Ectodermal cell (in vitro differentiated cells): Measurements from ENCODE around the gene ORMDL2.
A peak's percentile ranks its signal among the peaks of the same experiment; 100 is the strongest.
"Not testable (repeated sequence)": the region's sequence is repeated elsewhere in the genome, so short reads cannot be mapped to it uniquely, and the experiment has no call there.

Experiments used
- H3K27ac ChIP-seq: 2 replicates; pipeline ENCODE4 v1.7.0; 2013; ENCODE audit warnings: mild to moderate bottlenecking, low read depth, low read length; ENCODE audit not compliant: insufficient read depth, poor library complexity, severe bottlenecking
- H3K27me3 ChIP-seq: 2 replicates; pipeline ENCODE4 v1.7.0; 2013; ENCODE audit warnings: mild to moderate bottlenecking, low read length; ENCODE audit not compliant: insufficient read depth, control insufficient read depth, poor library complexity, severe bottlenecking
- H3K36me3 ChIP-seq: one replicate; pipeline ENCODE4 v1.7.0; 2013; ENCODE audit warnings: low read length; ENCODE audit not compliant: control insufficient read depth, insufficient read depth
- H3K4me1 ChIP-seq: one replicate; pipeline ENCODE4 v1.7.0; 2013; ENCODE audit warnings: low read length; ENCODE audit not compliant: control insufficient read depth, insufficient read depth
- H3K4me3 ChIP-seq: 2 replicates; pipeline ENCODE4 v1.7.0; 2013; ENCODE audit warnings: low read depth, low read length, control low read depth; ENCODE audit not compliant: insufficient read depth
- H3K9me3 ChIP-seq: 2 replicates; pipeline ENCODE4 v1.7.0; 2013; ENCODE audit warnings: mild to moderate bottlenecking, low read length, moderate library complexity; ENCODE audit not compliant: control insufficient read depth
- WGBS, 2 experiments: methylation state at CpG; one replicate each; pipeline ENCODE4 v1.1.7; 2013; ENCODE audit warnings: missing lambda C conversion rate in 2 of 2; 5-methylcytosine and 5-hydroxymethylcytosine counted together

ORMDL2 gene

GRCh38 chr12:55824726-55825125 lies 6.9 kb downstream of the ORMDL2 start:
- Histone ChIP-seq H3K4me3 (no peak overlapping the region), H3K9me3 (no peaks in the 10 kb centered on the region), H3K4me1 (peaks cover 9% of the 10 kb centered on the region), H3K27ac (no peak overlapping the region), H3K27me3 (no peaks in the 10 kb centered on the region), H3K36me3 (peaks cover 30% of the 10 kb centered on the region)
- WGBS, 2 experiments, result 89 to 92% methylated on average over 5 of the region's 5 CpGs

- Histone ChIP-seq H3K27ac (no peak overlapping the region), H3K4me3 (no peak overlapping the region), H3K27me3 (no peaks in the 10 kb centered on the region), H3K9me3 (no peaks in the 10 kb centered on the region), H3K36me3 (peaks cover 9% of the 10 kb centered on the region), H3K4me1 (peaks cover 12% of the 10 kb centered on the region)
- 94 to 96% methylated on average over 15 of the region's 15 CpGs for WGBS, 2 experiments
These were observed 10.0 kb downstream of the ORMDL2 start for GRCh38 chr12:55827806-55828205.

GRCh38 chr12:55828357-55828756 lies 10.5 kb downstream of the ORMDL2 start:
- H3K4me3 ChIP-seq, result peak overlapping the region; percentile 88
- H3K9me3 ChIP-seq, result no peaks in the 10 kb centered on the region
- H3K27ac ChIP-seq, result no peak overlapping the region
- WGBS, 2 experiments, result 93 to 94% methylated on average over 5 of the region's 5 CpGs
- H3K4me1 ChIP-seq, result peaks cover 12% of the 10 kb centered on the region
- H3K36me3 ChIP-seq, result peaks cover 5% of the 10 kb centered on the region
- H3K27me3 ChIP-seq, result no peaks in the 10 kb centered on the region

DNA sequence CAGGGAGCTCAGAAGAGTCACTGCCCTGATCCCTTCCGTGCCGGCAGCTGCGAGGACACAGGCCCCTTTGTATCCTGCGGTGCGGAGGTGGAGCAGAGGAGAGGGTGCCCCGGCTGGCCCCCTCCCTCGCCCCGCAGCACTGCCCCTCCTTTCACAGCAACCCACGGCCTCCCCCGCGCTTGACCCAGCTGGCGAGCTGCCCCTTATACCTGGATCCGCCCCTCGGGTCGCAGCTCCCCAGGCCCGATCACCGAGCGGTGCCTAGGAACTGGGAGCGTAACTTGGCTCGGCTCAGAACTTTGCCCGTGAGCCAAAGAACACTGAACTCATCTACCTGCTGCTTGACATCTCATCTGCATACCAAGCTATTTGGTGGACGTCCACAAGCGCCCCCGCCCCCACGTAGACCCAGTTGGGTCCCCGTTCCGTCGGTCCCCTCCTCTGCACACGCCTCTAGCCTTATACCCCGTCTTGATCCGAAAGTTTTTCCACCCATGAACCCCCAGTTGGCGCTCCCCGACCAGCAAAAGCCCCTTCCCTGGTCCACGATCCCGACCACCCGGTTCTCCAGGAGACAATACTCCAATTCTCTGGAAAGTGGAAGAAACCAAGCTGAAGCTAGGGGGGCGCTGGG lies 12.2 kb downstream of the ORMDL2 start:
- Histone ChIP-seq H3K27ac (peak overlapping the region; percentile 94), H3K4me3 (peak overlapping the region; percentile 88), H3K4me1 (peaks cover 12% of the 10 kb centered on the region), H3K9me3 (no peaks in the 10 kb centered on the region), H3K36me3 (peaks cover 5% of the 10 kb centered on the region), H3K27me3 (no peaks in the 10 kb centered on the region)
- 0% methylated on average over 37 of the region's 37 CpGs for WGBS, 2 experiments

DNA sequence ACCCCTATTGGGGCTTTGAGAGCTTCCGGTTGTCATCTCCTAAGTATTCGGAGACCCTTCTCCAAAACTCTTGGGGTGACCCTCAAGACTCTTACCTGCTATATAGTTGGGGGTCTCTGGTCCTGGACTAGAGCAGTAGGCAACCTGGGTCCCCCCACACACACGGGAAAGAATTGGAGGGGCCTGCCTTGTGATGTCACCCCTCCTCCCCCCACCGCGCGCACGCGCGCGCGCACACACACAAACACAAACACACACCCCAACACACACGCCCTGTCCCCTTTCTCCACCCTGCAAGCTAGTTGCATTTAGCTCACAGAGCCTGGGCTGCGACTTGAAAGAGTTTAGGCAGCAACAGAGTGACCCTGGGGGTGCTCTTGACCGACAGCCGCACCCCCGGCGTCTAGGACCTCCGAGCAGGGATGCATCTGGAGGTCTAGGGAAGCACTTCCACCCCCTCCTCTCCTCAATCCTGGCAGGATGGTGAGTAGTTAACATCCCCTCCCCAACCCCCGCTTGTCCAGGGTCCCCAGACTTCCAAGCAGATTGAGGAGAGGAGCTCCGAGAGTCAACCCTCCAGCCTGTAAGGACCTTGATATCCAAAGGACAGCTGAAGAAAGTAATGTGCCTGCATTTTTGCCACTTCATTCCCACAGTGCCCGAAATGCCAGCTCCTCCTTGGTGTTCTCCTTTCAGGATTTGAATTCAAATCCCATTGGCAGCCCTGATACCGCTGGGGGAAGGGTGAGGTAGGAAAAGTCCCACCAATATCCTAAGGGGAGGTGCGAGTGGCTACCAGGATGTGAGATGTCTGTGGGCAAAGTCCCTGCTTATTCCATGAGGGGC lies 13.0 kb downstream of the ORMDL2 start:
- H3K4me3 ChIP-seq, result peak overlapping the region; percentile 88
- H3K27ac ChIP-seq, result peak overlapping the region; percentile 94
- no peaks in the 10 kb centered on the region for H3K9me3 ChIP-seq
- H3K27me3 ChIP-seq, result no peaks in the 10 kb centered on the region
- 2 to 3% methylated on average over 23 of the region's 23 CpGs for WGBS, 2 experiments
- peaks cover 12% of the 10 kb centered on the region for H3K4me1 ChIP-seq
- H3K36me3 ChIP-seq, result peaks cover 5% of the 10 kb centered on the region

GRCh38 chr12:55831447-55831815 lies 13.6 kb downstream of the ORMDL2 start:
- H3K4me1 ChIP-seq, result peaks cover 12% of the 10 kb centered on the region
- WGBS, 2 experiments, result 17% methylated on average over 1 of the region's 1 CpG; no CpG with 5 or more reads in 1 of the 2 experiments
- no peaks in the 10 kb centered on the region for H3K9me3 ChIP-seq
- H3K36me3 ChIP-seq, result peaks cover 5% of the 10 kb centered on the region
- peak overlapping the region; percentile 88 for H3K4me3 ChIP-seq
- no peak overlapping the region for H3K27ac ChIP-seq
- H3K27me3 ChIP-seq, result no peaks in the 10 kb centered on the region

DNA sequence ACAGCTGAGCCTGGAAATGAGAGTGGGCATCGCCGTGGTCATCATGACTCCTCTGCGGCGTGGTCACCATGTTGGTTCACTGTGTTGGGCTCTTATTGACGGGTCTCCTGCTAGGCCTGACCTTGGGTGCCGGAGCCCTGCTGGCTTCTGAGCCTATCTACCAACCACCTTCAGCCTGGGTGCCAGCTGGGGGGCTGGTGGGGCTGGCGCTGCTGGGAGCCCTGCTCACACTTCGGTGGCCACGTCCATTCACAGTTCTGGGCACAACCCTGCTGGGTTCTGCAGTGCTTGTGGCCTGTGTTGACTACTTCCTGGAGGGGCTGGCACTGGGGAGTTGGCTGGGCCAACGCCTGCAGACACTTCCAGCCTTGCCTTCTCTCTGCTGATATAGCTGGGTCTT lies 15.2 kb downstream of the ORMDL2 start:
- peaks cover 11% of the 10 kb centered on the region for H3K4me1 ChIP-seq
- 92 to 95% methylated on average over 10 of the region's 10 CpGs for WGBS, 2 experiments
- no peaks in the 10 kb centered on the region for H3K27me3 ChIP-seq
- no peak overlapping the region for H3K27ac ChIP-seq
- no peaks in the 10 kb centered on the region for H3K9me3 ChIP-seq
- peaks cover 2% of the 10 kb centered on the region for H3K36me3 ChIP-seq
- no peak overlapping the region for H3K4me3 ChIP-seq

GRCh38 chr12:55834400-55834799 lies 16.6 kb downstream of the ORMDL2 start:
- not testable (repeated sequence) for H3K9me3 ChIP-seq, H3K4me3 ChIP-seq, H3K27me3 ChIP-seq, H3K4me1 ChIP-seq, H3K27ac ChIP-seq, H3K36me3 ChIP-seq
- WGBS, 2 experiments, result 78 to 95% methylated on average over 5 to 6 of the region's 6 CpGs

DNA sequence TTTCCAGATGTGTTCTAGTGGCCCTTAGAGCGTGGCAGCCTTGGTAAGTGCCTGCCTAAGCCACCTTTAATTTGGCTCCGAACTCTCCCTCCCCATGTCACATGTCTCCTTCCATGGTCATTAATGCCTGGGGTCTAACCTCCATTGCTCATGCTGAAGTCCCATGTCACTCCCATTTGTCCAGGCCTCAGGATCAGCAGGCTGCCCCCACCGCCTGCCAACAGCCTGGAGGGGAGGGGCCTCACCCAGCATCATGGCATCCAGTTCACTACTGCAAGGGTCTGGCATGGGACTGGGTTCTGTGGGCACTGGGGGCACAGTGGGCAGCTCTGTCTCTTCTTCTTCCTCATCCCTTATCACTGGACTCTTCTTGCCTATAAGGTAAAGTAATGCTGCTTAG lies 20.5 kb downstream of the ORMDL2 start:
- H3K36me3 ChIP-seq, result no peaks in the 10 kb centered on the region
- no peaks in the 10 kb centered on the region for H3K9me3 ChIP-seq
- H3K27me3 ChIP-seq, result no peaks in the 10 kb centered on the region
- H3K4me3 ChIP-seq, result no peak overlapping the region
- 93 to 97% methylated on average over 3 of the region's 3 CpGs for WGBS, 2 experiments
- H3K4me1 ChIP-seq, result peaks cover 4% of the 10 kb centered on the region
- H3K27ac ChIP-seq, result no peak overlapping the region

DNA sequence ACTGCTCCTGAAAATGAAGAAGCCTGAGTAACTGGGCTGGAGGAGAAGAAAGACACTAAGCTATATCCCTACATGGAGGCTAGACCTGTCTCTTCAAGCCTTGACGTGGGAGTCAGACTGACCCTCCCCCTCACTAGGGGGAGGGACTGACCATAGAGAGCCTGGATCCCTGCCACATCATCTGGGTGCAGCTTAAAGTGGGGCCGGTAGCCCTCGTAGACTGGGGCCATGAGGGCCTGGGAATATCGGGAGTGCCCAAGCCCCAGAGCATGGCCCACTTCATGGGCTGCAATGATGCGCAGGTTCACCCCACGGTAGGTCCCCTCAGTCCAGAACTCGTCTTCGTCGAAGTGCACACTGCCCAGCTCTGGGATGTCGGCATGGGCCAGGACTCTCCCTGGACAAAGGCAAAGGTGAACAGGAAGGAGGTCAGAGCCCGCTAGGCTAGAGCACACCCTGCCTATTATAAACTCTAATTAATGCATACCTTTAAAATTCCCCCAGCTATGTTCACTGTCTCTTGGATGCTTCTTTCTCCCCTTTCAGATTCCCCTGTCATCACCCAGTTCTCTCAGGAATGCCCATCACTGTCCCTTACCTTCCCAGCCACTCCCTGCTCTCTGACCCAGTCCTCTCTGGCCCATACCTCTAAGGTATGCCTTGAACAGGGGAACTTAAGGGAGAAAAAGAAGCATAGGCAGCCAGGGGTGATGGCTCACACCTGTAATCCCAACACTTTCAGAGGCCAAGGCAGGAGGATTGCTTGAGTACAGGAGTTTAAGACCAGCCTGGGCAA lies 21.7 kb downstream of the ORMDL2 start:
- no peaks in the 10 kb centered on the region for H3K36me3 ChIP-seq
- no peak overlapping the region for H3K27ac ChIP-seq
- H3K27me3 ChIP-seq, result no peaks in the 10 kb centered on the region
- WGBS, 2 experiments, result 90% methylated on average over 11 of the region's 11 CpGs
- H3K9me3 ChIP-seq, result no peaks in the 10 kb centered on the region
- no peak overlapping the region for H3K4me3 ChIP-seq
- peaks cover 4% of the 10 kb centered on the region for H3K4me1 ChIP-seq
